Endothelial cell of umbilical vein (primary cell): ENCODE results near the gene TCERG1L. TPM values are rescaled to one million over a fixed set of nuclear protein-coding genes. Genes with fewer than 3 reads are reported as not detected.

Experiments used
- BruUV-seq: library from RNA; stranded (reverse); fragments of 400-500 nt; replicated peaks from 2 replicates; lab custom pipeline; 2021; lab: Mats Ljungman, UMichigan
- CTCF ChIA-PET: fragments of 300-600, 350-600 bp; sonication (Branson Sonifier 250); formaldehyde crosslinking; loops from one replicate; lab custom pipeline; 2021; ENCODE audit warnings: antibody characterized with exemption, inconsistent platforms; lab: Charles Lee
- POLR2A ChIA-PET: fragments of 300-600, 350-600 bp; sonication (Branson Sonifier 250); formaldehyde crosslinking; loops from one replicate; lab custom pipeline; 2021; ENCODE audit warnings: antibody characterized with exemption, inconsistent platforms; lab: Charles Lee
- DNase-seq: peaks from one replicate; pipeline ENCODE4 v3.0.0-alpha.2; 2011; ENCODE audit warnings: low read depth, low spot score
- FAIRE-seq: peaks from 2 replicates; lab custom pipeline; 2011; peaks lifted over from hg19 to GRCh38; lab: Jason Lieb, UNC
- H2AFZ ChIP-seq: 2 replicates; pipeline ENCODE4 v1.6.0; 2012; ENCODE audit warnings: low read depth, low read length, control low read depth, inconsistent platforms
- H3K27ac ChIP-seq: 2 replicates; pipeline ENCODE4 v1.5.1; 2011; ENCODE audit warnings: low read depth, mild to moderate bottlenecking, control low read depth, low read length, moderate library complexity; ENCODE audit not compliant: insufficient read depth
- H3K27me3 ChIP-seq, 2 experiments: 2 replicates each; pipeline versions ENCODE4 v1.6.0 to v1.6.1; 2011; ENCODE audit warnings: low read length in 2 of 2, mixed read lengths in 1 of 2; ENCODE audit not compliant: control insufficient read depth in 2 of 2, insufficient read depth in 2 of 2
- H3K36me3 ChIP-seq, 2 experiments: 2 replicates in 1 of 2; 3 replicates in 1 of 2; pipeline ENCODE4 v1.5.1; 2011; ENCODE audit warnings: low read length in 2 of 2, mild to moderate bottlenecking in 1 of 2, moderate library complexity in 1 of 2; ENCODE audit not compliant: control insufficient read depth in 2 of 2, insufficient read depth in 2 of 2; ENCODE audit errors: extremely low read depth in 1 of 2
- H3K4me1 ChIP-seq: 3 replicates; pipeline ENCODE4 v1.5.1; 2011; ENCODE audit warnings: mild to moderate bottlenecking, low read length; ENCODE audit not compliant: control insufficient read depth, insufficient read depth; ENCODE audit errors: extremely low read depth
- H3K4me2 ChIP-seq: 2 replicates; pipeline ENCODE4 v1.6.1; 2011; ENCODE audit warnings: low read length, control low read depth, mixed read lengths; ENCODE audit not compliant: insufficient read depth
- H3K4me3 ChIP-seq, 3 experiments: fragments of 200-600 bp in 1 of 3; sonication (generic), shearing (Covaris generic) in 1 of 3; replicated peaks in 1 of 3; 2 replicates each; pipeline ENCODE4 v1.5.1; 2011 to 2016; ENCODE audit warnings: control low read depth in 3 of 3, low read length in 3 of 3, mild to moderate bottlenecking in 2 of 3, inconsistent platforms in 1 of 3, low read depth in 1 of 3, moderate library complexity in 1 of 3; ENCODE audit not compliant: insufficient read depth in 1 of 3
- H3K79me2 ChIP-seq: 2 replicates; pipeline ENCODE4 v1.6.0; 2012; ENCODE audit warnings: low read length, inconsistent platforms; ENCODE audit not compliant: control insufficient read depth, insufficient read depth
- H3K9ac ChIP-seq: replicated peaks from 2 replicates; pipeline ENCODE3; 2011; ENCODE audit warnings: low read length, control low read depth; ENCODE audit not compliant: insufficient read depth; ENCODE audit errors: extremely low read depth
- H3K9me1 ChIP-seq: replicated peaks from 3 replicates; pipeline ENCODE4 v1.6.0; 2011; ENCODE audit warnings: mild to moderate bottlenecking, low read length; ENCODE audit not compliant: control insufficient read depth, insufficient read depth; ENCODE audit errors: extremely low read depth
- H3K9me3 ChIP-seq: replicated peaks from 2 replicates; pipeline ENCODE4 v1.5.1; 2012; ENCODE audit warnings: low read length, inconsistent platforms; ENCODE audit not compliant: control insufficient read depth, insufficient read depth
- H4K20me1 ChIP-seq: replicated peaks from 2 replicates; pipeline ENCODE3; 2011; ENCODE audit warnings: mild to moderate bottlenecking, low read length; ENCODE audit not compliant: control insufficient read depth, insufficient read depth; ENCODE audit errors: extremely low read depth
- EZH2 ChIP-seq: IDR thresholded peaks from 2 replicates; pipeline ENCODE4 v1.6.1; 2012; ENCODE audit warnings: borderline replicate concordance, low read depth, mild to moderate bottlenecking, moderate library complexity, low read length, inconsistent platforms; ENCODE audit not compliant: severe bottlenecking
- FOS ChIP-seq: IDR thresholded peaks from 2 replicates; pipeline ENCODE4 v1.6.1; 2011; ENCODE audit warnings: mild to moderate bottlenecking, low read length, moderate library complexity, borderline replicate concordance; ENCODE audit not compliant: insufficient read depth
- GATA2 ChIP-seq: IDR thresholded peaks from 2 replicates; pipeline ENCODE4 v1.7.0; 2011; ENCODE audit warnings: low read depth, mild to moderate bottlenecking, moderate library complexity, mixed read lengths, low read length; ENCODE audit not compliant: insufficient read length, insufficient read depth
- JUN ChIP-seq: IDR thresholded peaks from 2 replicates; pipeline ENCODE4 v1.6.1; 2011; ENCODE audit warnings: borderline replicate concordance, low read depth; ENCODE audit not compliant: insufficient read length, insufficient read depth
- MYC ChIP-seq: IDR thresholded peaks from one replicate; pipeline ENCODE4 v1.6.1; 2011; ENCODE audit warnings: mild to moderate bottlenecking, low read depth, low read length
- POLR2A ChIP-seq: IDR thresholded peaks from 2 replicates; pipeline ENCODE4 v1.6.1; 2012; ENCODE audit warnings: low read depth, mild to moderate bottlenecking, control low read depth, low read length
- POLR2AphosphoS5 ChIP-seq: IDR thresholded peaks from 2 replicates; pipeline ENCODE4 v1.6.1; 2012; ENCODE audit warnings: low read depth, mild to moderate bottlenecking, control low read depth, low read length, moderate library complexity; ENCODE audit not compliant: insufficient read depth
- dilution Hi-C: fragments of 300-500 bp; cut with MboI; formaldehyde crosslinking; loops from one replicate; pipeline ENCODE4 v1.15.0; 2019; ENCODE audit warnings: low sequenced_read_pairs; ENCODE audit not compliant: extremely low pct_ligation_motif_present
- intact Hi-C: fragments of 100-400 bp; cut with micrococcal nuclease; formaldehyde crosslinking; loops from one replicate; pipeline ENCODE4 v1.10.0; 2022
- polyA plus RNA-seq, 4 experiments: library from polyadenylated mRNA; depleted of rRNA in 3 of 4; stranded (reverse) in 3 of 4; unstranded in 1 of 4; fragments of >200 nt; gene quantifications; 2 replicates each; pipeline versions ENCODE4 v1.2.1 to v1.2.3, GENCODE V29; 2011 to 2012; ENCODE audit warnings: missing spikeins in 1 of 4
- total RNA-seq: library from RNA; stranded (reverse); gene quantifications from 2 replicates; pipeline ENCODE4 v1.2.3, GENCODE V29; 2021
- TF ChIP-seq, protein P1 (sequence below): IDR thresholded peaks from 2 replicates; pipeline ENCODE4 v1.6.1; 2011; ENCODE audit not compliant: insufficient read depth, insufficient read length
- TF ChIP-seq, protein P2 (sequence below), 2 donors: IDR thresholded peaks; 1 replicate in 1 of 2; 2 replicates in 1 of 2; pipeline ENCODE4 v1.5.1; 2011; ENCODE audit warnings: low read length in 2 of 2, mild to moderate bottlenecking in 2 of 2, moderate library complexity in 2 of 2, control low read depth in 1 of 2, inconsistent platforms in 1 of 2, low read depth in 1 of 2; ENCODE audit not compliant: insufficient read depth in 1 of 2; ENCODE audit errors: extremely low read depth in 1 of 2

Gene TCERG1L
- total and polyA plus RNA-seq, 2 donors (not counting 3 experiments of a cell fraction or from before 2014, with no cell fraction given), result not detected

DNA sequence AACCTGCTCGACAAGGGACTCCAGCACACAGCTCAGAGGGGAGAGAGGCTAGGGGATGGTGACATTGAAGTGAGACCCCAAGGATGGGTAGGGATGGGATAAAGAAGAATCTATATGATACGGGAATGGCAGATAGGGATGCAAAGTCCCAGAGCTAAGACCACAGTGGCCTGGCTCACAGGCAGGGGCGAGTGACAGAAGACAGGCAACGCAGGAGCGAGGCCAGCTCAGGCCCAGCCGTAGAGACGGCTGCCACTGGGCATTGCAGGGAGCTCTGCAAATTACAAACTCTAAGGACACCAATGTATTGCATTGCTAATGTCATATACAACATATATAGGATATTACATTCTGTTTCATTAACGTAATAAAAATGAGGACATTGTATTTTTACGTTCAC lies 131.4 kb downstream of the TCERG1L start:
- Histone ChIP-seq H3K27me3 (no peaks in the 10 kb centered on the region), H3K4me3 (no peak overlapping the region), H3K9ac (no peak overlapping the region), H3K27ac (no peak overlapping the region), H3K9me1 (no peaks in the 10 kb centered on the region), H4K20me1 (no peaks in the 10 kb centered on the region), H3K4me1 (no peaks in the 10 kb centered on the region), H3K79me2 (no peaks in the 10 kb centered on the region), H2AFZ (no peak overlapping the region), H3K36me3 (no peaks in the 10 kb centered on the region), H3K9me3 (peaks cover 22% of the 10 kb centered on the region), H3K4me2 (no peak overlapping the region)
- no peak for TF ChIP-seq JUN
- TF ChIP-seq POLR2A, result no peak
- no peak for TF ChIP-seq FOS
- TF ChIP-seq, protein P1, sequence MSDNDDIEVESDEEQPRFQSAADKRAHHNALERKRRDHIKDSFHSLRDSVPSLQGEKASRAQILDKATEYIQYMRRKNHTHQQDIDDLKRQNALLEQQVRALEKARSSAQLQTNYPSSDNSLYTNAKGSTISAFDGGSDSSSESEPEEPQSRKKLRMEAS, result no peak
- TF ChIP-seq EZH2, result no peak
- no peak for TF ChIP-seq MYC
- TF ChIP-seq POLR2AphosphoS5, result no peak
- TF ChIP-seq GATA2, result no peak
- dilution Hi-C loops (no loop called here), intact Hi-C loops (no loop called here)
- no TSS peak for BruUV-seq
- FAIRE-seq, result no peak
- no peak for DNase-seq
- CTCF ChIA-PET, result no interaction called here
- POLR2A ChIA-PET, result no interaction called here

DNA sequence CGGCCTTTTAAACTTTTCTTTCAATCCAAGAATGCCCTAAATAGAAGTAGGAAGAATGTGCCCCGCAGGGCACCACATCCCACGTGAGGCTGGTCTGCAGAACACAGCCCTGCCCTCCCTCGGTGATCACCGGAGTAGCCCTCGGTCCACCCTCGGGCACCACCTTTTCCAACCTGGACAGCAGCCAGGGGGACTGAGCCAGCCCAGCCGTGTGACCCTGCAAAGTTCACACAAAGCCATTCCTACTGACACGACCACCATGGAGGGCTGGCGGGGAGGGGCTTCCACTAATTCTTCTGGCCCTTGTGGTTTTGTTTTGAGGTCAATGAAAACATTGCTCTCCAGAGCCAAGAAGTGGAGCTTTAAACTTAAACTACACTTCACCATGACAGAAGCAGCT lies 132.2 kb downstream of the TCERG1L start:
- H4K20me1 ChIP-seq, result no peaks in the 10 kb centered on the region
- peaks cover 19% of the 10 kb centered on the region for H3K9me3 ChIP-seq
- H2AFZ ChIP-seq, result no peak overlapping the region
- ChIA-PET CTCF (no interaction called here), POLR2A (no interaction called here)
- DNase-seq, result no peak
- intact Hi-C loops, result no loop called here
- no peak for TF ChIP-seq POLR2A
- TF ChIP-seq, protein P1, result no peak
- TF ChIP-seq POLR2AphosphoS5, result no peak
- no peak for TF ChIP-seq JUN
- no peak for TF ChIP-seq MYC
- TF ChIP-seq, protein P2, sequence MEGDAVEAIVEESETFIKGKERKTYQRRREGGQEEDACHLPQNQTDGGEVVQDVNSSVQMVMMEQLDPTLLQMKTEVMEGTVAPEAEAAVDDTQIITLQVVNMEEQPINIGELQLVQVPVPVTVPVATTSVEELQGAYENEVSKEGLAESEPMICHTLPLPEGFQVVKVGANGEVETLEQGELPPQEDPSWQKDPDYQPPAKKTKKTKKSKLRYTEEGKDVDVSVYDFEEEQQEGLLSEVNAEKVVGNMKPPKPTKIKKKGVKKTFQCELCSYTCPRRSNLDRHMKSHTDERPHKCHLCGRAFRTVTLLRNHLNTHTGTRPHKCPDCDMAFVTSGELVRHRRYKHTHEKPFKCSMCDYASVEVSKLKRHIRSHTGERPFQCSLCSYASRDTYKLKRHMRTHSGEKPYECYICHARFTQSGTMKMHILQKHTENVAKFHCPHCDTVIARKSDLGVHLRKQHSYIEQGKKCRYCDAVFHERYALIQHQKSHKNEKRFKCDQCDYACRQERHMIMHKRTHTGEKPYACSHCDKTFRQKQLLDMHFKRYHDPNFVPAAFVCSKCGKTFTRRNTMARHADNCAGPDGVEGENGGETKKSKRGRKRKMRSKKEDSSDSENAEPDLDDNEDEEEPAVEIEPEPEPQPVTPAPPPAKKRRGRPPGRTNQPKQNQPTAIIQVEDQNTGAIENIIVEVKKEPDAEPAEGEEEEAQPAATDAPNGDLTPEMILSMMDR (IDR thresholded peaks at IDR 0.05; ENCODE audit: extremely low read depth in 1 of 2, insufficient read depth in 1 of 2, low read depth in 1 of 2, low read length in 2 of 2), result no peak
- TF ChIP-seq EZH2, result no peak
- TF ChIP-seq GATA2, result no peak
- TF ChIP-seq FOS, result no peak
- H3K4me3 ChIP-seq, result no peak overlapping the region
- no peak overlapping the region for H3K9ac ChIP-seq
- no peaks in the 10 kb centered on the region for H3K4me1 ChIP-seq
- no peaks in the 10 kb centered on the region for H3K9me1 ChIP-seq
- no peaks in the 10 kb centered on the region for H3K27me3 ChIP-seq
- no peak for FAIRE-seq
- H3K36me3 ChIP-seq, result no peaks in the 10 kb centered on the region
- BruUV-seq, result no TSS peak
- H3K79me2 ChIP-seq, result no peaks in the 10 kb centered on the region
- dilution Hi-C loops, result no loop called here
- H3K4me2 ChIP-seq, result no peak overlapping the region
- H3K27ac ChIP-seq, result no peak overlapping the region
